Activated CD4-positive, alpha-beta T cell treated with anti-CD3 and anti-CD28 coated beads, Interleukin-2, amount 10 ng/mL, durations not matched to agents 7 days and 5 days (primary cell): Measurements from ENCODE around the gene B4GALT2. TPM values are rescaled to one million over a fixed set of nuclear protein-coding genes. Genes with fewer than 3 reads are reported as not detected.

Experiments used
- CTCF ChIA-PET: fragments of 350-600 bp; sonication (Branson Sonifier 250); formaldehyde crosslinking; loops from one replicate; lab custom pipeline; 2021; ENCODE audit warnings: antibody characterized with exemption; lab: Charles Lee
- POLR2A ChIA-PET: fragments of 350-600 bp; sonication (Branson Sonifier 250); formaldehyde crosslinking; loops from one replicate; lab custom pipeline; 2021; ENCODE audit warnings: antibody characterized with exemption; lab: Charles Lee
- DNase-seq: peaks from one replicate; pipeline ENCODE4 v3.0.0-alpha.2; 2020
- H3K27ac Mint-ChIP-seq: one replicate; pipeline ENCODE4 v1.8.0; 2021; ENCODE audit warnings: mild to moderate bottlenecking, moderate library complexity, mixed read lengths
- H3K27me3 Mint-ChIP-seq: one replicate; pipeline ENCODE4 v1.8.0; 2021; ENCODE audit warnings: mixed read lengths
- H3K36me3 Mint-ChIP-seq: one replicate; pipeline ENCODE4 v1.8.0; 2021; ENCODE audit warnings: low read depth, mixed read lengths
- H3K4me1 Mint-ChIP-seq: one replicate; pipeline ENCODE4 v1.8.0; 2021; ENCODE audit warnings: mixed read lengths
- H3K4me3 Mint-ChIP-seq: one replicate; pipeline ENCODE4 v1.8.0; 2021; ENCODE audit warnings: mild to moderate bottlenecking, moderate library complexity, mixed read lengths
- H3K9me3 Mint-ChIP-seq: one replicate; pipeline ENCODE4 v1.8.0; 2021; ENCODE audit warnings: mixed read lengths
- total RNA-seq, 2 experiments: library from RNA; stranded (reverse); gene quantifications; one replicate each; pipeline ENCODE4 v1.2.3, GENCODE V29; 2021

B4GALT2 gene
- total RNA-seq, 2 experiments from 2014 or later: 8.0 to 9.3 TPM

GRCh38 chr1:44021581-44022321 lies 42.7 kb downstream of the B4GALT2 start:
- no peak overlapping the region for H3K4me3 Mint-ChIP-seq
- POLR2A ChIA-PET: no interaction called here
- H3K4me1 Mint-ChIP-seq: no peaks in the 10 kb centered on the region
- CTCF ChIA-PET: interaction anchor here (2.0 to 2.2 kb wide), 2 partner anchors 16 to 22 kb away, joined by 5 to 15 read pairs; no protein-coding TSS in a partner anchor
- no peak overlapping the region for H3K27ac Mint-ChIP-seq
- H3K36me3 Mint-ChIP-seq: no peaks in the 10 kb centered on the region
- H3K9me3 Mint-ChIP-seq: no peaks in the 10 kb centered on the region
- no peak for DNase-seq
- H3K27me3 Mint-ChIP-seq: no peaks in the 10 kb centered on the region

GRCh38 chr1:44024031-44024902 lies 45.3 kb downstream of the B4GALT2 start:
- POLR2A ChIA-PET: no interaction called here
- CTCF ChIA-PET: interaction anchor here (0.6 to 1.8 kb wide), 4 partner anchors 10 to 79 kb away, joined by 3 read pairs; no protein-coding TSS in a partner anchor
- no peak for DNase-seq
- H3K36me3 Mint-ChIP-seq: no peaks in the 10 kb centered on the region
- no peak overlapping the region for H3K4me3 Mint-ChIP-seq
- H3K9me3 Mint-ChIP-seq: no peaks in the 10 kb centered on the region
- no peak overlapping the region for H3K27ac Mint-ChIP-seq
- H3K27me3 Mint-ChIP-seq: no peaks in the 10 kb centered on the region
- peaks cover 12% of the 10 kb centered on the region for H3K4me1 Mint-ChIP-seq

- no peak for DNase-seq
- ChIA-PET CTCF (interaction anchor here (0.6 to 0.7 kb wide), 2 partner anchors 11 to 27 kb away, joined by 3 read pairs; no protein-coding TSS in a partner anchor), POLR2A (no interaction called here)
- no peak overlapping the region for H3K27ac Mint-ChIP-seq
- no peak overlapping the region for H3K4me3 Mint-ChIP-seq
- H3K4me1 Mint-ChIP-seq: peaks cover 18% of the 10 kb centered on the region
- H3K36me3 Mint-ChIP-seq: no peaks in the 10 kb centered on the region
- no peaks in the 10 kb centered on the region for H3K27me3 Mint-ChIP-seq
- H3K9me3 Mint-ChIP-seq: no peaks in the 10 kb centered on the region
Observed at GRCh38 chr1:44024903-44025525, 46.0 kb downstream of the B4GALT2 start.

- H3K9me3 Mint-ChIP-seq: no peaks in the 10 kb centered on the region
- H3K4me3 Mint-ChIP-seq: no peak overlapping the region
- peaks cover 18% of the 10 kb centered on the region for H3K4me1 Mint-ChIP-seq
- POLR2A ChIA-PET: no interaction called here
- H3K36me3 Mint-ChIP-seq: no peaks in the 10 kb centered on the region
- DNase-seq: no peak
- H3K27me3 Mint-ChIP-seq: no peaks in the 10 kb centered on the region
- no peak overlapping the region for H3K27ac Mint-ChIP-seq
- CTCF ChIA-PET: interaction anchor here (2.1 kb wide), 1 partner anchor 11 kb away, joined by 5 read pairs; no protein-coding TSS in a partner anchor
Observed at GRCh38 chr1:44025816-44026215, 46.8 kb downstream of the B4GALT2 start.

- peaks cover 30% of the 10 kb centered on the region for H3K4me1 Mint-ChIP-seq
- H3K27ac Mint-ChIP-seq: no peak overlapping the region
- CTCF ChIA-PET: interaction anchor here (0.7 to 2.1 kb wide), 4 partner anchors 9 to 25 kb away, joined by 3 to 6 read pairs (median 4); no protein-coding TSS in a partner anchor
- no peaks in the 10 kb centered on the region for H3K36me3 Mint-ChIP-seq
- H3K9me3 Mint-ChIP-seq: no peaks in the 10 kb centered on the region
- POLR2A ChIA-PET: no interaction called here
- H3K4me3 Mint-ChIP-seq: no peak overlapping the region
- no peak for DNase-seq
- peaks cover 1% of the 10 kb centered on the region for H3K27me3 Mint-ChIP-seq
Observed at GRCh38 chr1:44027320-44027719, 48.3 kb downstream of the B4GALT2 start.

- no peak for DNase-seq
- peak overlapping the region; percentile 80 for H3K4me3 Mint-ChIP-seq
Observed at GRCh38 chr1:44029260-44029910, 50.4 kb downstream of the B4GALT2 start.

GRCh38 chr1:44029911-44030604 lies 51.0 kb downstream of the B4GALT2 start:
- Mint-ChIP-seq H3K9me3 (no peaks in the 10 kb centered on the region), H3K4me1 (peaks cover 37% of the 10 kb centered on the region), H3K27ac (peak overlapping the region; percentile 93), H3K36me3 (no peaks in the 10 kb centered on the region), H3K27me3 (peaks cover 1% of the 10 kb centered on the region), H3K4me3 (peak overlapping the region; percentile 84)
- ChIA-PET POLR2A (no interaction called here), CTCF (interaction anchor here (1.6 to 1.8 kb wide), 2 partner anchors 14 to 17 kb away, joined by 6 to 8 read pairs; no protein-coding TSS in a partner anchor)
- DNase-seq: peak; percentile 92

More at GRCh38 chr1:44029260-44029910, 50.4 kb downstream of the B4GALT2 start:
- Mint-ChIP-seq H3K4me1 (peaks cover 37% of the 10 kb centered on the region), H3K27ac (peak overlapping the region; percentile 93), H3K27me3 (peaks cover 1% of the 10 kb centered on the region), H3K36me3 (no peaks in the 10 kb centered on the region), H3K9me3 (no peaks in the 10 kb centered on the region)
- ChIA-PET CTCF (interaction anchor here (1.6 to 1.8 kb wide), 3 partner anchors 14 to 19 kb away, joined by 4 to 8 read pairs (median 6); no protein-coding TSS in a partner anchor), POLR2A (no interaction called here)

GRCh38 chr1:44030605-44031251 lies 51.7 kb downstream of the B4GALT2 start:
- no peaks in the 10 kb centered on the region for H3K36me3 Mint-ChIP-seq
- peaks cover 1% of the 10 kb centered on the region for H3K27me3 Mint-ChIP-seq
- H3K9me3 Mint-ChIP-seq: no peaks in the 10 kb centered on the region
- H3K27ac Mint-ChIP-seq: peak overlapping the region; percentile 80
- peak overlapping the region; percentile 84 for H3K4me3 Mint-ChIP-seq
- CTCF ChIA-PET: interaction anchor here (1.6 to 1.8 kb wide), 2 partner anchors 13 to 17 kb away, joined by 6 to 8 read pairs; no protein-coding TSS in a partner anchor
- H3K4me1 Mint-ChIP-seq: peaks cover 37% of the 10 kb centered on the region
- DNase-seq: peak; percentile 52
- POLR2A ChIA-PET: no interaction called here

- Mint-ChIP-seq H3K27me3 (peaks cover 1% of the 10 kb centered on the region), H3K27ac (peak within 1 kb of the TSS; percentile 80), H3K4me3 (peak within 1 kb of the TSS; percentile 84), H3K36me3 (no peaks in the 10 kb centered on the region), H3K9me3 (no peaks in the 10 kb centered on the region), H3K4me1 (peaks cover 37% of the 10 kb centered on the region)
- DNase-seq: peak; percentile 49
- ChIA-PET CTCF (interaction anchor here (1.8 kb wide), 1 partner anchor 12 kb away, joined by 8 read pairs; no protein-coding TSS in a partner anchor), POLR2A (no interaction called here)
Observed at GRCh38 chr1:44031252-44032169, 52.5 kb downstream of the B4GALT2 start, which contains the start of gene SLC6A9. Gene SLC6A9 (minus strand): TSS chr1:44031462. CDS start chr1:44024277, 7,185 bp downstream.

GRCh38 chr1:44032170-44032790 lies 53.3 kb downstream of the B4GALT2 start:
- H3K4me3 Mint-ChIP-seq: peak overlapping the region; percentile 84
- no peak for DNase-seq
- H3K27me3 Mint-ChIP-seq: peaks cover 1% of the 10 kb centered on the region
- no peaks in the 10 kb centered on the region for H3K36me3 Mint-ChIP-seq
- H3K27ac Mint-ChIP-seq: no peak overlapping the region
- POLR2A ChIA-PET: no interaction called here
- peaks cover 37% of the 10 kb centered on the region for H3K4me1 Mint-ChIP-seq
- CTCF ChIA-PET: no interaction called here
- no peaks in the 10 kb centered on the region for H3K9me3 Mint-ChIP-seq
